ENCODE data around the gene MECP2.

Gene MECP2

DNA sequence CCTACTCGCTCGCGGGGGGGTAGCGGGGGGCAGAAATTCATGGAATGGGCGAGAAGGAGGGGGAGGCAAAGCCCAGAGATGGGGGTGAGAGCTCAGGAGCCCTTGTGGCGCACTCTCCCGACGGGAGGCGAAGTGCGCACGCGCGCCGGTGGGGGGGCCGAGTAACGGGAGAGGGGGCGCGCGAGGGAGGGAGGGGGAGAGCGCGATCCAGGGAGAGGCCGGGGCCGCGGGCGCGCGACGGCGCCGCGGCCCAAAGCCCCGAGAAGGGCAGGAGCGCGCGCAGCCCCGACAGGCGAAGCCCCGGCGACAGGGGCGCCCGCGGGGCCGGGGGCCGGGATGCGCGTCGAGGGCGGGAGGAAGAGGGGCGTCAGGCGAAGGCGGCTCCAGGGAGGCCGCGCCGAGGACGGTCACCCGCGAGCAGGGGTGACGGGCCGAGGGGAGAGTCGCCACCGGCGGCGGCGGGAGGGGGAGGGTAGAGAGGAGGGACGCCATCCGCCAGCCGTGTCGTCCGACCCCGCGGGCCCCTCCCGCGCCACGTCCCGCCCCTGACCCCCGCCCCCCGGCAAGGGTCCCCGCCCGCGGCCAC, 421 bp downstream of the MECP2 start:
- in situ Hi-C loops (cut with MboI; ENCODE audit: low sequenced_read_pairs, unreplicated experiment), result no loop called here
- TF ChIP-seq, protein P1, sequence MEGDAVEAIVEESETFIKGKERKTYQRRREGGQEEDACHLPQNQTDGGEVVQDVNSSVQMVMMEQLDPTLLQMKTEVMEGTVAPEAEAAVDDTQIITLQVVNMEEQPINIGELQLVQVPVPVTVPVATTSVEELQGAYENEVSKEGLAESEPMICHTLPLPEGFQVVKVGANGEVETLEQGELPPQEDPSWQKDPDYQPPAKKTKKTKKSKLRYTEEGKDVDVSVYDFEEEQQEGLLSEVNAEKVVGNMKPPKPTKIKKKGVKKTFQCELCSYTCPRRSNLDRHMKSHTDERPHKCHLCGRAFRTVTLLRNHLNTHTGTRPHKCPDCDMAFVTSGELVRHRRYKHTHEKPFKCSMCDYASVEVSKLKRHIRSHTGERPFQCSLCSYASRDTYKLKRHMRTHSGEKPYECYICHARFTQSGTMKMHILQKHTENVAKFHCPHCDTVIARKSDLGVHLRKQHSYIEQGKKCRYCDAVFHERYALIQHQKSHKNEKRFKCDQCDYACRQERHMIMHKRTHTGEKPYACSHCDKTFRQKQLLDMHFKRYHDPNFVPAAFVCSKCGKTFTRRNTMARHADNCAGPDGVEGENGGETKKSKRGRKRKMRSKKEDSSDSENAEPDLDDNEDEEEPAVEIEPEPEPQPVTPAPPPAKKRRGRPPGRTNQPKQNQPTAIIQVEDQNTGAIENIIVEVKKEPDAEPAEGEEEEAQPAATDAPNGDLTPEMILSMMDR (IDR thresholded peaks at IDR 0.05; ENCODE audit: borderline replicate concordance, control extremely low read depth, extremely low read depth, insufficient read depth, missing control alignments), result no peak
- peak; percentile 84 for DNase-seq (ENCODE audit: low spot score)

DNA sequence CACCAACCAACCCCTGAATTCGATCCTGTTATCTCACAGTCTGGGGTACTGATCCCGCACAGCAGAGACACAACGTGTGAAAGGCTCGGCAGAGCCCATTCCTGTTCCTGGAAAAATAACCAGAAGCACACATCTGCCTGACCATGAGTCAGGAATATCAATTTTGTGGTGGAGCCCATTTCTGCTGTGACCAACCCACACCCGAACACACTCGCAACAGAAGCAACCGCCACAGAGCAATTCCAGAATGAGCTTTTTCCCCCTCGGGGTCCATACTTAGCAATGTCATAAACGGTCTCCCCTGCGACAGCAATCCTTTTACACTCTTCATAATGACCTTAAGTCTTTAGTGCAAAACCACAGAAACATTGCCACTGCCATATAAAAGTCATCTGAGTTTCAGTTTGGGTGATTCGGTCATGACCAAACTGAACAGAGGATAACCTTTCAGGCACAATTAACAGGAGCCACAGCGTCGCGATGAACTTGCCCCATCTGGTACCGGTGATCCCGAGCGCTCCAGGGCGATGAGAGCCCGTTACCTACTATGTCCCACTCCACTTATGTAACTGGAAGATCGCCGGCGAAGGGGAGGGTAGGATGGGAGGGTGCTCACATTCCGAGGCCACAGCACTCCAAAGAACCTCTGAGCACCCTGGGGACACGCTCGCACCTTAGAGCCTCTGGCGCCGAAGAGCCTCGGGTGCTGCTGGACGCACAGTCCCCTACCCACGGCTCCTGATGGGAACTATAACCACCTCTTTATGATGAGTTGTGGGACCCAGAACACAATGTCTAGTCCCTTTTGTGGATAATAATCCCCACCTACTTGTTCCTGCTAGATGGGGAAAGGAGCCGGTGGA, 1.1 kb downstream of the MECP2 start:
- TF ChIP-seq, protein P1 (IDR thresholded peaks at IDR 0.05; ENCODE audit: borderline replicate concordance, control extremely low read depth, extremely low read depth, insufficient read depth, missing control alignments), result no peak
- peak; percentile 27 for DNase-seq (ENCODE audit: low spot score)
- in situ Hi-C loops (cut with MboI; ENCODE audit: low sequenced_read_pairs, unreplicated experiment), result no loop called here

DNA sequence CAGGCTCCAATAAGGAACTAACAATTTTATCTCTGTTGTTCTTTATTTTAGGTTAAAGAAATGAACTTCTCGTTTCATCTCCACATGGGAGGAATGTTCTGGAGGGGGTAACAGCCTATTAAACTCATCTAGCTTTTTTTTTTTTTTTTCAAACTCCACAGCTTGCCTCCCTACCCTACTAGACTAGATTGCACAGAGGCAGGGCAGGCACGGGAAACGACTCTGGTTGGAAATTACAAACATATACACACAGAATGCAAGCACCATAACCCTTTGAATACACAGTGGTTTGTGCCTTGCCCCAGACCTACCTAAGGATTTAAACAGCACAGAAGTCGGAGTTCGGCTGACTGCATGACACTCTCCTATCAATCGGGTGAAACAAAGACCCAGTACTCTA, 2.7 kb downstream of the MECP2 start:
- TF ChIP-seq, protein P1 (IDR thresholded peaks at IDR 0.05; ENCODE audit: borderline replicate concordance, control extremely low read depth, extremely low read depth, insufficient read depth, missing control alignments), result no peak
- DNase-seq (ENCODE audit: low spot score), result no peak
- in situ Hi-C loops (cut with MboI; ENCODE audit: low sequenced_read_pairs, unreplicated experiment), result no loop called here

DNA sequence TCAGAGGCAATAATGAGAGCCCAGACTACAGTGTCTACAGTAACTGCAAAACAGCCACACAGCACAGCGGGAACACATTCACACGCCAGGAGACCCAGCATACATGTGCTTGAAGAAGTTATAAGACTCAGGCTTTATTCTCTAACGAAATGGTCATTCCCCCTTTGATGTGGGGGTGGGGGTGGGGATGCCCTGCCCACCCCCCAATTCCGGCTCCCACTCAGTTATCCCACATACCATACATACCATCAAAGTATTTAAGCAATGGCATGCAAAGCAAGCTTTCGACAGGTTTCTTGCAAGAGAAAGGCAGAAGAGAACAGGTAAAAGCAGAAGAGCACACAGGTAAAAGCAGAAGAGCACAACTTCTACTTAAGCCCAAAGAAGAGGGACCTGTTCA, 3.6 kb downstream of the MECP2 start:
- TF ChIP-seq, protein P1 (IDR thresholded peaks at IDR 0.05; ENCODE audit: borderline replicate concordance, control extremely low read depth, extremely low read depth, insufficient read depth, missing control alignments), result no peak
- in situ Hi-C loops (cut with MboI; ENCODE audit: low sequenced_read_pairs, unreplicated experiment), result no loop called here
- DNase-seq (ENCODE audit: low spot score), result no peak

DNA sequence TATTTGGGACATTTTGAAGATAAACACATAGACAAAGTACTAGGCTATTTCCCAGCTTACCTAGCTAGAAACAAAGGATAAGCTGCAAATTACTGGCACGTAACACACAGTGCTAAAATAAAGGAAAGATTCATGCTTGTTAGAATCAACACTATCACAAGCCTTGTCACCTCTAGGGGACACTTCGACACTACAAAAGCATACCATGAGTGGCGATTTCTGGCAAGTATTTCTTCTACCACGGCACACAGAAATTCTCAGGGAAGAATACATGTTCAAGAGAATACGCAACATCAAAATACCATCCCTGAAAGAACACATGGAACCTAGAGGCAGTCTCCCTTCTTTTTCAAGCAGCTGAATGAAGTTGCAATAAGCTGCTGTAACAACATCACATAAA, 5.1 kb downstream of the MECP2 start:
- in situ Hi-C loops (cut with MboI; ENCODE audit: low sequenced_read_pairs, unreplicated experiment), result no loop called here
- DNase-seq (ENCODE audit: low spot score), result no peak
- TF ChIP-seq, protein P1 (IDR thresholded peaks at IDR 0.05; ENCODE audit: borderline replicate concordance, control extremely low read depth, extremely low read depth, insufficient read depth, missing control alignments), result no peak

DNA sequence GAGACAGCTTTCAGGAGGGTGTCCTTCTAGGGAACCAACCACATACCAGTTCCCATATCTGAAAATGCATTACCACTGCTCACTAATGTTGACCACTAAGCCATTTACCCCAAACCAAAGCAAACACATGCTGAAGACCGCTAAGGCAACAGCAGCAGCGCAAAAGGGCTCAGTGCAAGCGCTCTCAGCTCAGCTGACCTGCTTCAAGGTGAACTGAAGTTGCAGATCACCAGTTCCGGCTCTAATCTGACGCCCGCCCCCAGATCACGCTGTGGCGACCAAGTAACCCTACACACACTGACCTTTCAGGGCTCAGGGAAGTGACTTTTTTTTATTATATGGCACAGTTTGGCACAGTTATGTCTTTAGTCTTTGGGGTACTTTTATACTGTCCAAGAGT, 5.8 kb downstream of the MECP2 start:
- in situ Hi-C loops (cut with MboI; ENCODE audit: low sequenced_read_pairs, unreplicated experiment), result no loop called here
- no peak for DNase-seq (ENCODE audit: low spot score)
- TF ChIP-seq, protein P1 (IDR thresholded peaks at IDR 0.05; ENCODE audit: borderline replicate concordance, control extremely low read depth, extremely low read depth, insufficient read depth, missing control alignments), result no peak

All from GM13976 (cell line).